ENCODE measurements around the gene NFE2L2. TPM values are rescaled to one million over a fixed set of nuclear protein-coding genes. Genes with fewer than 3 reads are reported as not detected.

NFE2L2 gene
- total and polyA plus RNA-seq, 9 of the 15 experiments (the other 6 are each of a cell fraction or from before 2014, with no cell fraction given): 29.3 to 120 (median 59.3) TPM

DNA sequence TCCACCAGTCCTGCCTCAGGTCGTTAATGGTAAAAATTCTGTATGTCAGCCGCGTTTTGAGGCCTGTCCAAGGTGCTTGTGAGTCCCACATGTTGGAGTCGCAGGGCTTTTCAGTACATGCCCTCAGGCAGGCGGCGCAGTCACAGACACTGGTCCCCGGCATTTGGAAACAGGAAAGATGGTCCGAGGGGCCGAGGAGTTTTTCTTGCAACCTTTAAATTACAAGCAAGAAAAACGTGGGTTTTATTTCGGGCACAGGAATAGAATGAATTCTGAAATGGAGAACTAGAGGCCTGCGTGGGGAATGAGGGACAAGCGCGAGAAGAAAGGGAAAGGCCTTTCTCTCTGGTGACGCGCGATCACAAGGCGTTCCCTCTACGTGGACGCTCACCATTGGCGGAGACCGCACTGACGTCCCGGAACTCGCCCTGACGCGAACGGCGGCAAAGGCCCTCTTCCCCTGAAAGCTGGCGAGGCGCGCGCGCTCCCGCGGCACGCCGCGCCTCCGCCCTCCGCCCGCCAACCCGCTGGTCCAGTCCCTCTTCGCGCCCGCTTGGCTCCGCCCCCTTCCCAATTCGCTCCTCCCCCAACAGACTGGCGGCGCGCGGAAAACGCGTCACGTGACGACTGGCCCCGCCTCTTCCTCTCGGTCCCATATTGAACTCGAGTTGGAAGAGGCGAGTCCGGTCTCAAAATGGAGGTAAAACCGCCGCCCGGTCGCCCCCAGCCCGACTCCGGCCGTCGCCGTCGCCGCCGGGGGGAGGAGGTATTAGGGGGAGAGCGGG is 52.2 kb downstream of the NFE2L2 start, which contains the start of gene HNRNPA3 (continued):
- TF ChIP-seq ZNF584 (CRISPR knock-in tag; IDR thresholded peaks at IDR 0.05; ENCODE audit: low read depth) (peak; percentile 48; the same call in 1 of the 2 replicates), RAD51 (IDR thresholded peaks at IDR 0.05; ENCODE audit: borderline replicate concordance, low read depth) (peak; percentile 99), ZNF507 (tag; conservative IDR thresholded peaks at IDR 0.05) (no peak), KDM4B (IDR thresholded peaks at IDR 0.05; ENCODE audit: borderline replicate concordance in 2 of 2, low read depth in 1 of 2) (no peak), RNF219 (CRISPR knock-in tag; IDR thresholded peaks at IDR 0.05) (no peak), RBM34 (IDR thresholded peaks at IDR 0.05; ENCODE audit: borderline replicate concordance, insufficient read depth, low read length) (no peak), HINFP (tag; conservative IDR thresholded peaks at IDR 0.05; ENCODE audit: low read depth) (0 out of 2 replicates have a peak, but pooled peaks have one; percentile 44), CBX3 (IDR thresholded peaks at IDR 0.05; ENCODE audit: borderline replicate concordance in 1 of 2, low read length in 2 of 2) (0 out of 3 replicates have a peak, but pooled peaks of 1 of the 2 experiments have one; percentile 2), SP1 (CRISPR knock-in tag; IDR thresholded peaks at IDR 0.05) (peak; percentile 93), CCAR2 (IDR thresholded peaks at IDR 0.05; ENCODE audit: low read depth, low read length) (no peak), MTF1 (CRISPR knock-in tag; IDR thresholded peaks at IDR 0.05; ENCODE audit: borderline replicate concordance) (no peak), ZNF717 (CRISPR knock-in tag; IDR thresholded peaks at IDR 0.05) (no peak), ATF3 (IDR thresholded peaks at IDR 0.05) (no peak), ATF3 (CRISPR knock-in tag; conservative IDR thresholded peaks at IDR 0.05) (no peak), HBP1 (CRISPR knock-in tag; IDR thresholded peaks at IDR 0.05) (peak; percentile 70), BRF1 (IDR thresholded peaks at IDR 0.05; ENCODE audit: borderline replicate concordance, extremely low read depth, insufficient read length) (no peak), PHF20 (IDR thresholded peaks at IDR 0.05; ENCODE audit: partially characterized antibody) (peak; percentile 44)
- TF ChIP-seq, protein P1, sequence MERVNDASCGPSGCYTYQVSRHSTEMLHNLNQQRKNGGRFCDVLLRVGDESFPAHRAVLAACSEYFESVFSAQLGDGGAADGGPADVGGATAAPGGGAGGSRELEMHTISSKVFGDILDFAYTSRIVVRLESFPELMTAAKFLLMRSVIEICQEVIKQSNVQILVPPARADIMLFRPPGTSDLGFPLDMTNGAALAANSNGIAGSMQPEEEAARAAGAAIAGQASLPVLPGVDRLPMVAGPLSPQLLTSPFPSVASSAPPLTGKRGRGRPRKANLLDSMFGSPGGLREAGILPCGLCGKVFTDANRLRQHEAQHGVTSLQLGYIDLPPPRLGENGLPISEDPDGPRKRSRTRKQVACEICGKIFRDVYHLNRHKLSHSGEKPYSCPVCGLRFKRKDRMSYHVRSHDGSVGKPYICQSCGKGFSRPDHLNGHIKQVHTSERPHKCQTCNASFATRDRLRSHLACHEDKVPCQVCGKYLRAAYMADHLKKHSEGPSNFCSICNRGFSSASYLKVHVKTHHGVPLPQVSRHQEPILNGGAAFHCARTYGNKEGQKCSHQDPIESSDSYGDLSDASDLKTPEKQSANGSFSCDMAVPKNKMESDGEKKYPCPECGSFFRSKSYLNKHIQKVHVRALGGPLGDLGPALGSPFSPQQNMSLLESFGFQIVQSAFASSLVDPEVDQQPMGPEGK (CRISPR knock-in tag; IDR thresholded peaks at IDR 0.05; ENCODE audit: borderline replicate concordance): no peak

Measured in K562 (cell line).